ENCODE data around the gene CRACDL.
"Not testable (repeated sequence)": the region's sequence is repeated elsewhere in the genome, so short reads cannot be mapped to it uniquely, and the experiment has no call there.

The CRACDL gene

DNA sequence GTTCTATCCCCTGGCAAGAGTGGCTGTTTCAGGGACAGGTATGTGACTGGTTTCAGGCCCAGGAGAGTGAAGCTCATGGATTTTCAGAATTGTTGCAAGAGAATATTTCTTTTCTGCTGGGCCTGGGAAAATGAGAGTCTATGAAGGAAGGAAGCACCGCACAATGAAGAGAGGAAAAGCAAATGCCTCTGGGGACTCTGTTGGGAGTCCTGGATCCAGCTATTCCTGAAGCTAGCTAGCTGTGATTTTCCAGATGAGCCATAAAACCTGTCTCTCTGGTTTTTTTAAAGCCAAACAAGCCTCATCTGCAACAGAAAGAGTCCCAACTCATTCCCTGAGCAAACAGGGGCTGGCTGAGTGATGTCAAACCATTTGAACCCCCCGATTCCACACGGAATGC is 53.7 kb downstream of the CRACDL start:
- no peak for DNase-seq

DNA sequence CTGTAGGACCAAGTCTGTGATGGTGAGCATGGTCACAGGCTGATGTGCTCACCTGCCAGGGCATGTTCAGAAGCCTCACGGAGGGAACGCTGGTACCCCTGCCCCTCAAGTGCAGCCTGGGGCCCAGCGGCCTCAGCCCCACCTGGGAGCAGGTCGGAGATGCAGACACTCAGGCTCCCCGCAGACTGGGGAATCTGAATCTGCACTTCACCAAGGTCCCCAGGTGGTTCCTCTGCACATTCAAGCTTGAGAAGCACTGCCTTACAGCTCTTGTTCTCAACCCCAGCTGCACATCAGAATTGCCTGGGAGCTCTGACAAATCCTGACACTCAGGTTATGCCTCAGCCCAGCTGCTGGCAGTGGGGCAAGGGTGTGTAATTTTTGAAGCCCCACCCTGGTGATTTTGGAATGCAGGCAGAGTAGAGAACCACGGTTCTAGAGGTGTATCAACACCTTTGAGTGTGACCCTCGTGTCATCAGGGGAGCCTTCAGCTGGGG is 54.8 kb downstream of the CRACDL start:
- no peak for DNase-seq

DNA sequence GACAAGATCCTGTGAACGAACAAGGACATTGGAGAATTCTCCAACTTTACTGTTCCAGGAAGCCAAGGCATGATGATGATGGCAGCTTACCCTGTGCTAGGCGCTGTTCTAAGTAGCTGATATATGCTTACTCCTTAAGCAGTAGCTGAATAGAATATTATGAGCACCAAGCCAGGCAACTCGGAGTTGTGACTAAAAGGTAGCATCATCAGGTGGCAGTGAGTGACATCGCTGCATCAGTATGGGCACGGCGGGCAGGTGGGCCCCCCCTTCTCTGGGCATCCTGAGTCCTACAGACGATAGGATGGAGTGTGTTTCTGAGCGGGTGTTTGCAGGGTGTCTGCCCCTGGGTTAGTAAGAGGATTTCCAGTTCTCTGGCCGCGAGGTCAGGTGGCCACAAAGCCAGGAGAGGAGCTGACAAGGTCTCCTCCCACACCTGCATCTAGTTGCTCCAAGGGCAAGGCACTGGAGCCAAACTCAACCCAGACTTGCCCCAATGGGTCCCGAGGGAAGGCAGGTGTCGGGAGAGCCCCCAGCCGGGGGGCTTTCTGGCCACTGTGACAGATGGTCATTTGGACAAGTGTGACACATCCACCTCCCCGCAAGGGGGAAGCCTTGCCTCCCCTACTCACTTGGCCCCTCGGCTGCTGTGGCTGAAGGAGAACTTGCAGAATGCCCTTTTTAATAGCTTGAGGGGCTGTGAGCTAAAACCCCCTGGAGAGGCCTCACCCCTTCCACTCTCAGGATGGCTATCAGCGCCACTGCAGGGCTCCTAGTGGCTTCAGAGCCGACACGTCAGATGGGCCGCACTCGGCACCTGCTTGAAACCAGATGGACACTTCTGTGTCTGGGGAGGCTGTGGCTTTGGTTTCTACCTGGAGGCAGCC is 55.5 kb downstream of the CRACDL start:
- no peak for DNase-seq

- DNase-seq, result not testable (repeated sequence)
These were observed 58.4 kb downstream of the CRACDL start for GRCh38 chr2:98877658-98878057.

- no peak for DNase-seq
These were observed 59.3 kb downstream of the CRACDL start for GRCh38 chr2:98876741-98877140.

- no peak for DNase-seq
These were observed 60.3 kb downstream of the CRACDL start for GRCh38 chr2:98875746-98876145.

DNA sequence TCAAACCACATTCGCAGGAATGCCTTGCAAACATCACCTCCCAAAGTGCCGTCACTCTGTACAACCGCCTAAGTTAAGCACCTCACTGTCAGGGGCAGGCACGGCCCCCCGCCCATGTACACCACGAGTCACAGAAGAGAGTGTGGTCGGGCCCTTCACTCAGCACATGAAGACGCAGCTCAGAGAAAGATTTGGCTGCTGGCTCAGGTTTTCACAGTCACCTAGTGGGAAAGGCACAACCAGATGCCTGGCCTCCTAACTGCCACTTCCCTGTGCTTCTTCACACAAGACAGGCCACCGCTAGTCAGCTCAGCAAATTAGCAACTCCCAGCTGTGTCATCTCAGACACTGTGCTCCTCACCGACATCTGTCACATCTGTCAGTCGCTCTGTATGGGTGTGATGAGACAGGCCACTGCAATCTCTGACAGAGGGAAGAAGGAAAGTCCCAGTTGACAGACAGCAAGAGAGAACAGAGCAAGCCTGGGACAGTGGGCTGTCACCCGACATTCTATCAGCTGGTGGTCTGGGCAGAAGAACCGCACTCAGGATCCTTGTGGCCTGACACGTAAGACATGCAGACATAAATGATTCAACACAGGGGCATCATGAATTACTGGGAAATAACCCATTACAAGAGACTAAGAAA is 60.8 kb downstream of the CRACDL start:
- DNase-seq, result no peak

GRCh38 chr2:98874186-98874689 is 61.8 kb downstream of the CRACDL start:
- no peak for DNase-seq

- DNase-seq, result no peak
These were observed 63.5 kb downstream of the CRACDL start for GRCh38 chr2:98872526-98872925.

GRCh38 chr2:98871506-98871905 is 64.5 kb downstream of the CRACDL start:
- no peak for DNase-seq

DNA sequence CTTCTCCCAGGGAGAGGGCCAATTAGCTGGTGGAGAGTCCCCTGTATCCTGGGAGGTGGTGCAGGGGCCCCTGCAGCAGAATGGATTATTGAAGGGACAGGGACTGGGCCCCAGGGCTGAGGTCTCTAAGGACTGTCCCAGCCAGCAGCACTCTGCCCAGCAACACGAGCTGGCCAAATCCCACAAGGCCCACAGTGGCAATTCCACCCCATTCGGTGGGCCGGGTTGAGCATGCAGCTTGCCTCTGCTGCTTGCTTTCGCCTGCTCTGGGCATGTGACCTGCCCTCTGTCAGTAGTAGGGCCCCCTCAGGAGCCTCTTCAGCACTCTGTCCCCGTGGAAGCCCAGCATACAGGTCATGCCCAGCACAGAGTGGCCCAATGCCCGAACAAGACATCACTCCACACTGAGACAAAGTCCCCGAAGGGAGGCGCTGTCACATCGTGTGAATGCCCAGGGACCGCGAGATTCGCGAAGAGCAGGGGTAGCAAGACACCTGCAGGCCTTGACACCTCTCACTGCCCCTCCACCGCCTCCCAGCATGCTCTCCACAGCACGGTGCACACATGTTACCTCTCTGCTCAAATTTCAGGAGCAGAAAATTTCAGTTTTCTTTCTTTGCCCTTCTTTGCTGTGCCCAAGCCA is 65.4 kb downstream of the CRACDL start:
- no peak for DNase-seq

DNA sequence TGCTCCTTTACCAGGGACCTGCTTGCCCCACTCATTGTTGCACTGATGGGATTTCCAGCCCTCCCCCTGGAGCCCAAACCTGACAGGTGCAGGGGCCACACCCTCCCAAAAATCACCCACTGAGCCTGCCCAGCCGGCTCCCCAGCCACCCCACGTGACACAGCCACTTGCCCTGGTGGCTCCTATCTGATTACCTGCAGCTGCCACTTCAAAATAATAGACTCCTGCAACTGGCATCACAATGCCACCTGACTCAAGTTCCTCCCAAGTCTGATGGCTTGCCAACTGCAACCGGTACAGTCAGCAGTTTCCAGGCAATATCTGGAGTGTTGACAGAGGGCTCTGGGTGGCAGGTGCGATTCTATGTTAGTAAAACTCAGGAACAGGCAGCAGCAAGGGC is 66.2 kb downstream of the CRACDL start:
- DNase-seq, result no peak

DNA sequence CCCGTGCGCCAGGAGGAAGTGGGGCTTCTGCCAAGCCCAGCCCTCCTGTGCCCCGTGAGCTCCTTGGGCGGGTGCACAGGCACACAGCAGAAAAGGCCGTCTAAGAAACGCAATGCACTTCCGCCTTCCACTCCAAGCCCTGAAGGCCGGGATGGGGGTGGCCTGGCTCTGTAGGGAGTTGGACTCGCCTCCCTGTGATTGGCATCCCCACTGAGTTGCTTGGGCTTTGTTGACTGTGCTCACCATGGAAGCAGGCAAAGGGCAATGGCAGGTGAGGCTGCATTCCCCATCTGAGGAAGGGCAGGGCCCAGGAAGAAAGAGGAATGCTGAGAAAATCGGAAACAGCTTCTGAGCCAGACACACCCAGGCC is 66.8 kb downstream of the CRACDL start:
- no peak for DNase-seq

- DNase-seq, result no peak
These were observed 67.3 kb downstream of the CRACDL start for GRCh38 chr2:98868548-98869271.

DNA sequence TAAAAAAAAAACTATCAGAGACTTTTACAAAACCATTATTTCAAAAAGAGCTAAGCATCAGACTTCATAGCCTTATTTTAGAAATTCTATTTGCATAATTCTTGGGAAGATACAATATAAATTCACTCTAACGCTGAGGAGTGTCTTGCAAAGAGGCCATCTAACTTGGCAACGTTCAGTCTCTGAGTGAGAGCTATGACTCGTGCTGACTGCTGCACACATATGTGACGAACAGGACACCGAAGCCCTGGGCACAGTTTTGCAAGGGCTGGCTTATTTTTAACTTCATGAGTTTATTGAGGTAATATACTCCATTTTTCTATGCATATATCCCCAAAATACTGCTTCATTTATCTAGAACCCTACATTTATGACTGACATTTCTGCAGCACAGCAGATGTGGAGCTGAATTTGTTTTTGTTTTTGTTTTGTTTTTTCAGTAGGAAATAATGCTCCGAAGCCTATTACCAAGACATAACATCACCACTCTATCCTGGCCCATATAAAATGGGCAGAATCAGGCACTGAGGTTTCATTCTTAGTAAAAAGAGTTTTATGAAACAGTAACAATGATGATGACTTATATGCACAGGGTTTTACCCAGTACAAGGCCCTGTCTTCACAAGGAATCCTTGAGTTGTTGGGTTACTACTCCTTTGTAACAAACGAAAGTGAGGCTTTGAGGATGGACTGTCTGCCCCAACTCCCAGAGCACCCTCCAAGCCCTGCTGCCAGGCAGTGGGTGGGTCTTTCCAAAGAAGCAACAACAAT is 68.3 kb downstream of the CRACDL start:
- no peak for DNase-seq

DNA sequence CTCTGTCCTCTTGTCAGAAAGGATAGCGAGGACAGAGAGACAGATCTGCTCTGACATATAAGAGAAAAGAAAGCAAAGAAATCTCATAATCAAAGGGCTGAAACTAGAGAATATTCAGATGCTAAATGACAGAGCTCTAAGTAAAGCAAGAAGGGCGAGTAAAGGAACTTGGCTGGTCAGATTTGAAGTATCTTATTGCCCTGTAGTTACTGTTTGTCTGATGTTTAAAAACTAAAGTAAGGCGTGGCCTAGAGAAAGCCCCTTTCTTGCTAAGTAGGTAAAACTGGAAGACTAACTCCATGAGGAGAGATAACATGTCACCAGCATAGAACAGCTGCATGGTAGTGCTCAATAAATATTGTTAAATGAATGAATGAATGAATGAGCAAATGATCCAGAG is 70.0 kb downstream of the CRACDL start:
- DNase-seq, result no peak

DNA sequence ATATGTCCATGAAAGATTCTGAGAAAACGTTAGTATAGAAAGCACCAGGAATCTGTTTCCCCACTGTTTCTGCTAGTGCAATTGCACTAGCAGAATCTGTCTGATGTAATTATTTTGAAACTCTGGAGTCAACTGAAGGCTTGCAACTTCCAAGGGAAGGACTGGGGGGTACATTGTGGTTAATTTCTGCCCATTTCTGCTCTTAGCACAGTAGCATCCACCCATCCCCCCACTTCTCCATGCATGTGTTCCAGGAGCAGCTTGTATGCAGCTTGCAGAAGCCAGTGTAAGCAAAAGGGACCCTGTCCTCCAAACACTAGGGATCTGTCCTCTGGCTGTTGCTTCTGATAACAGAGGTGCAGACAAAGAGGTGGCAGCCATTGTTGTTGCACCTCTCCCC is 74.4 kb downstream of the CRACDL start:
- DNase-seq, result no peak

DNA sequence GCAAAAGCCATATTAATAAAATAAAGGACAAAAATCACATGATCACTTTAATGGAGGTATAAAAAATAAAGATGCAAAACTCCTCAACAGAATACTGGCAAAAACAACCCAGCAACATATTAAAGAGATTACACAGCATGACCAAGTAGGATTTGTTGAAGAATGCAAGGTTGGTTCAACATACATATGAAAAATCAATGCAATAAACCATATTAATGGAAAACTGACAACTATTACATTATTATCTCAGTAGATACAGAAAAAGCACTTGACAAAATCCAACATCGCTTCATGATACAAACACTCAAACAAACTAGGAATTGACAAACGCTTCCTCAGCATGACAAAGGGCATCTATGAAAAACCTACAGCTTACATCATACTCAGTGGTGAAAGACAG is 76.7 kb downstream of the CRACDL start:
- no peak for DNase-seq

DNA sequence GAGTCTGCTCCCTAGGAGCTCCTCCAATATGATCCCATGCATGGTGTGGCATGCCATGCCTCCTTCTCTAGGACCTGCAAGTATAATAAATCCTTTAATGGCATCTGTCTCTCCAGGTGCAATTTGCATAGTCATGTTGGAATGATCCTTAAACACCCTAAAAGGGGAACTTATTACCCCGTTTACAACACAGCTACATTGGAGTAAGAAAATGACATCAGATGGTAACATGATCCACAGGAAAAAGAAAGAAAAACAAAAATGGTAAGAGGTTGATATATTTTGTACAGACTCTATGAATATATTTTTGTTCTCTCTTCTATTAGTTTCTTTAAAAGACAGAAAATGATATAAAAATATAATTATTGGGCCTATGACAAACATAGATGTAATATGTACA is 79.0 kb downstream of the CRACDL start:
- no peak for DNase-seq

DNA sequence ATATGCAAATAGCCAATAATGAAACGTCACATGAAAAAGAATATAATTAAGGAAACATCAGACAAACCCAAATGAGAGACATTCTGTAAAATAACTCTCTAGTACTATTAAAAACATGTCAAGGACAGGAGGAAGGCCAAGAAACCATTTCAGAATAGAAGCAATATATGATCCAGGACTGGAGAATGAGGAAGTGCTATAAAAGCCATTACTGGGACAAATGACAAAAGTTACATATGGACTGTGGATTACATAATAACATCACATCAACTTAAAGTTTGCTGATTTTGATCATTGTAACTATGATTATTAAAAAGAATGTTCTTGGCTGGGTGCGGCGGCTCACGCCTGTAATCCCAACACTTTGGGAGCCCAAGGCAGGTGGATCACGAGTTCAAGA is 81.3 kb downstream of the CRACDL start:
- no peak for DNase-seq

- DNase-seq, result no peak
These were observed 83.1 kb downstream of the CRACDL start for GRCh38 chr2:98852932-98853331.

GRCh38 chr2:98850074-98850473 is 86.0 kb downstream of the CRACDL start:
- no peak for DNase-seq

Measured in T-helper 9 cell (primary cell).